Stimulated activated effector memory CD8-positive, alpha-beta T cell treated with anti-CD3 and anti-CD28 coated beads, Interleukin-12 subunit alpha, Interleukin-12 subunit beta, amount 100 ng/mL, for 72 hours (primary cell): ENCODE results near the gene MPO.
A peak's percentile ranks its signal among the peaks of the same experiment; 100 is the strongest.

Experiments
- ATAC-seq: fragments of 150-1000 bp; cut with Tn5 transposase; 2 replicates; pipeline ENCODE4 v1.10.0; 2021
- DNase-seq, 2 donors: peaks; one replicate each; pipeline ENCODE4 v3.0.0; 2021 to 2022; ENCODE audit warnings: low spot score in 2 of 2
- H3K27ac Mint-ChIP-seq: one replicate; pipeline ENCODE4 v1.8.0; 2022; ENCODE audit warnings: mild to moderate bottlenecking, mixed read lengths
- H3K36me3 Mint-ChIP-seq: one replicate; pipeline ENCODE4 v1.8.0; 2022; ENCODE audit warnings: mild to moderate bottlenecking, mixed read lengths
- H3K4me1 Mint-ChIP-seq: one replicate; pipeline ENCODE4 v1.8.0; 2022; ENCODE audit warnings: mixed read lengths
- H3K4me3 Mint-ChIP-seq: one replicate; pipeline ENCODE4 v1.8.0; 2022; ENCODE audit warnings: mild to moderate bottlenecking, mixed read lengths
- H3K9me3 Mint-ChIP-seq: one replicate; pipeline ENCODE4 v1.8.0; 2022; ENCODE audit warnings: mixed read lengths

MPO gene

DNA sequence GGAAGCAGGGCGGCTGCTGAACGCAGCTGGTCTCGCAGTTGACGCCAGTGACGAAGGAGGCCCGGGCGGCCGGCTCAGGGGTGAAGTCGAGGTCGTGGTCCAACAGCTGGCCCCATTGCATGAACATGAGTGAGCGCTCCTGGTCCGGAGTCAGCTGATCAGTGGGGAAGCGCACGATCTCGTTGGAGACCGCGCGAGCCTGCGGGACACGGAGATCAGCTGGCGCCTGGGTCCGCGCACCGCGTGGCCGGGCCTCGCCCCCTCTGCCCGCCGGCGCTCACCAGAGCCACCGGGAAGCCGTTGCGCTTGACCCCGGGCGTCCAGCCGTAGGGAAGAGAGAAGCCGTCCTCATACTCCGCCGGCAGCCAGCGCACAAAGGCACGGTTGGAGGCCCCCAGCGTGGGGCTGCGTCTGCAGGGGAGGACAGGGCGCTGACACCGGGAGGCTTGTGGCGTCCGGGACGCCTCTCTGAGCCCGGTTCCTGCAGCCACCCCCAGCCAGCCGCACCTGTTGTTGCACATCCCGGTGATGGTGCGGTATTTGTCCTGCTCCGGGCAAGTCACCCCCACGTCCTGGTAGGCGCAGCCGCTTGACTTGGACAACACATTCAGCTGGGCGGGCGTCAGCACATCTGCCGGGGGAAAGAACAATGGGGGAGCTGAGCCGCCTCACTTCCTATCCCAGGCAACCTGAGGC lies 1.6 kb downstream of the MPO start:
- H3K9me3 Mint-ChIP-seq = no peaks in the 10 kb centered on the region
- H3K27ac Mint-ChIP-seq = no peak overlapping the region
- DNase-seq (no peak), ATAC-seq (peak; percentile 12)
- H3K36me3 Mint-ChIP-seq = no peaks in the 10 kb centered on the region
- no peak overlapping the region for H3K4me3 Mint-ChIP-seq
- peaks cover 5% of the 10 kb centered on the region for H3K4me1 Mint-ChIP-seq

DNA sequence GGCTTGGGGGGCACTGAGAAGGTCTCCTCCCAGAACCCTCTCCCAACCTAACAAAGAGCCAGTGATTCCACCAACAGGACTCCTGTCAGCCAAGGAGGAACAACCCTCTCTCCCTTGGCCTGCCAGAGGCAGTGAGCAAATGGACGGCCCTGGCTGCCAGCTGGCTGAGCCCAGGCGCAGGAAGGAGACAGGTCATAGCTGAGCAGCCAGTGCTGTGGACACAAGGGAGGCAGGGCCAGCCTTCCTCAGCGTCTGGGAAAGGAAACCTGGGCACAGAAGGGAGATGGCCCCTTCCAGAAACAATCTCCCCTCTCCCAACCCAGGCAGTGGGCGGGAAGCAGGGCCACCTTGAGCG lies 2.1 kb downstream of the MPO start:
- H3K27ac Mint-ChIP-seq = no peak overlapping the region
- H3K36me3 Mint-ChIP-seq = no peaks in the 10 kb centered on the region
- H3K4me3 Mint-ChIP-seq = no peak overlapping the region
- no peaks in the 10 kb centered on the region for H3K9me3 Mint-ChIP-seq
- DNase-seq (no peak), ATAC-seq (no peak)
- H3K4me1 Mint-ChIP-seq = peaks cover 5% of the 10 kb centered on the region

DNA sequence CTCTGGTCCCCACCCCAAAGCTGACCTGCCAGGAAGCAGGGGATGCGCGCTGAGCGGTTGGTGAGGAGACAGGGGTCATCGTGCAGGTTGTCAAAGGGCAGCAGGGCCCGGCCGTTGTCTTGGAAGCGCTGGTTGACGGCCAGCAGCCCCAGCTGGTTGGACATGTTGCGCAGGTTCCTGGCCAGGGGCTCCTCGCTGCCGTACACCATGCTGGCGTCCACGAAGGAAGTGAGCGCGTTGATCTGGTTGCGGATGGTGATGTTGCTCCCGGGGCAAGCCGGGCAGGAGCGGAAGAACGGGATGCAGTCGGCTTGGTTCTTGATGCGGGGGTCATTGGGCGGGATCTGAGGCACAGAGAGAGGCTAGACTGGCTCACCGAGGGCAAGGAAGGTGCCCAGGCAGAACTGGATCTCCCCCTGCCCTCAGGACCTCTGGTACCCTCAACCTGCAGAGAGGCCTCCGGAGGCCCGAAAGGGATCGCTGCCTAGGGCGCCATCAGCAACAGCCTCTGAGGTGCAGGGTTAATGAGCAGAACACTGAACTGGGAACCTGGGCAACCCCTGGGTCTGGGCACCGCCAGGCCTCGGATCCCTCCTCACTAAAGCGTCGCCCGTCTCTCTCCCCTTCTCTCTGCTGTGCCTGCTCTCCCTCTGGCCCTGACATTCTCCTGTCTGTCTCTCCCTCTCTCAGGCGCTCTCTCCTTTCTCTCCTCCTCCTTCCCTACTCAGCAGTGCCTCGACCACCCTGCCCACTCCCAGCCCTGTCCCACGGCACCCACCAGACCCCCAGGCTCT lies 2.7 kb downstream of the MPO start:
- Mint-ChIP-seq H3K9me3 (no peaks in the 10 kb centered on the region), H3K4me1 (peaks cover 11% of the 10 kb centered on the region), H3K27ac (no peak overlapping the region), H3K36me3 (no peaks in the 10 kb centered on the region), H3K4me3 (no peak overlapping the region)
- no peak for DNase-seq
- ATAC-seq = no peak

DNA sequence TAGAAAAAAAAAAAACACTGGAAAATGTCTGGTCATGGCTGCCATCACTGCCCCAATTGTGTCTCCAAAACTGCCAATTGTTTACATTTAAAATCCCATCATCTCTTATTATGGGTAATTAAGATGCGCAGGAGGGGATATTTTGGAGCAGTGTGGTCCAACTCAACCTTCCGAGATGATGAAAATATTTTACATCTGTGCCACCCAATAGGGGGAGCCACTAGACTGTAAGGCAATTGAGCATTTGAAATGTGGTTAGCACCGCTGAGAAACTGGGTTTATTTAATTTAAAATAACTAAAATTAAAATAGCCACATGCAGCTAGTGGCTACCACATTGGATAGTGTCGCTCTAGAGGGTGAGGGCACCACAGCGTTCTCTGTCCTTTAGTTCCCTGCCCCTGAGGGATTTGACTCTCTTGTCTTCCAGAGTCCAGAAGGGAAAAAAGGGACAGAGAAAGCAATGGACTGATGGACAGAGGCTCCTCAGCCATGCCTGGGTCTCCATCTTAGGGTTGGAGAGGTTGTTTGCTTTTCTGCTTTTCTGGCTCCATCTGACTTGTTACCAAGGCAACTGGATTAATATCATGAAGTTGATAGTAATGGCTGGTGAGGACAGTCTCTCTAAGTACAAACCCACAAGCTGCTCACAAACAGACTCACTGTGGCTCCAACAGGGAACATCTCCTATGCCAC lies 3.5 kb downstream of the MPO start:
- ATAC-seq (no peak), DNase-seq (no peak)
- no peak overlapping the region for H3K4me3 Mint-ChIP-seq
- H3K36me3 Mint-ChIP-seq = no peaks in the 10 kb centered on the region
- H3K4me1 Mint-ChIP-seq = peaks cover 15% of the 10 kb centered on the region
- H3K27ac Mint-ChIP-seq = no peak overlapping the region
- H3K9me3 Mint-ChIP-seq = no peaks in the 10 kb centered on the region

DNA sequence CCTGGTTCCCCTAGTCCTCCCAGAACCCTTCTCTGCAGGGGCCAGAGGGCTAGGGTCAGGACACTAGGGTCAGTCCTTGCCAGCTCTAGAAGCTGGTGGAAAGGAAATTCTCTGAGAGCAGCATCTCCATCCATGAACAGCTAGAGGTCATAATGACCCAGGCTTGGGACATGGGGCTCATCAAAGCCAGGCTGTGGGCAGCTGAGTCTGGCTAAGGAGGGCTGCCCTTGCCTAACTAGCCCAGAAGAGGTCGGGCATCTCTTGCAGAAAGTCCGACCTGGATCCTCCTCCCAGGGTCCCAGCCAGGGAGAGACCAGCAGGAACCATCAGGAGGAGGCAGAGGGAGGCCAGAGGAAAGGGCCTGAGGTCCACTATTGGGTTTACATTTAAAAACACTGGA lies 4.3 kb downstream of the MPO start:
- no peak for ATAC-seq
- H3K36me3 Mint-ChIP-seq = no peaks in the 10 kb centered on the region
- peaks cover 15% of the 10 kb centered on the region for H3K4me1 Mint-ChIP-seq
- no peak for DNase-seq
- H3K4me3 Mint-ChIP-seq = no peak overlapping the region
- H3K27ac Mint-ChIP-seq = no peak overlapping the region
- H3K9me3 Mint-ChIP-seq = no peaks in the 10 kb centered on the region

DNA sequence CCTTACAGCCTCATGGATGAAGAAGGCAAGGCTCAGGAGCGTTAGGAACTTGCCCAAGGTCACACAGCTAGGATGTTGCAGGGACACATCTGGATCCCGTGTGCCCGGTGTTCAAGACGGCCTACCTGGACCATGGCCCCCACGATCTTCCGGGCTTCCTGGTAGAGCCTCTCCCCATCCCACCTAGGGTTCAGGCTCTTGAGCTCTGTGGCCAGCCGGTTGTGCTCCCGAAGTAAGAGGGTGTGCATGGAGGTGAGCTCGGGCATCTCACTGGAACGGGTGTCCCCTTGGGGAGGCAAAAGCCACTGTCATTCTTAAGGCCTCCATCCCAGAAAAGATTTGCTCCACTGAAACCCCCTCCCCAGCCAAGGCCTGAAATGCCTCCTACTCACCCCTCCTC lies 5.3 kb downstream of the MPO start:
- no peaks in the 10 kb centered on the region for H3K9me3 Mint-ChIP-seq
- no peak overlapping the region for H3K4me3 Mint-ChIP-seq
- no peak overlapping the region for H3K27ac Mint-ChIP-seq
- DNase-seq = no peak
- no peak for ATAC-seq
- H3K36me3 Mint-ChIP-seq = no peaks in the 10 kb centered on the region
- H3K4me1 Mint-ChIP-seq = peaks cover 17% of the 10 kb centered on the region

DNA sequence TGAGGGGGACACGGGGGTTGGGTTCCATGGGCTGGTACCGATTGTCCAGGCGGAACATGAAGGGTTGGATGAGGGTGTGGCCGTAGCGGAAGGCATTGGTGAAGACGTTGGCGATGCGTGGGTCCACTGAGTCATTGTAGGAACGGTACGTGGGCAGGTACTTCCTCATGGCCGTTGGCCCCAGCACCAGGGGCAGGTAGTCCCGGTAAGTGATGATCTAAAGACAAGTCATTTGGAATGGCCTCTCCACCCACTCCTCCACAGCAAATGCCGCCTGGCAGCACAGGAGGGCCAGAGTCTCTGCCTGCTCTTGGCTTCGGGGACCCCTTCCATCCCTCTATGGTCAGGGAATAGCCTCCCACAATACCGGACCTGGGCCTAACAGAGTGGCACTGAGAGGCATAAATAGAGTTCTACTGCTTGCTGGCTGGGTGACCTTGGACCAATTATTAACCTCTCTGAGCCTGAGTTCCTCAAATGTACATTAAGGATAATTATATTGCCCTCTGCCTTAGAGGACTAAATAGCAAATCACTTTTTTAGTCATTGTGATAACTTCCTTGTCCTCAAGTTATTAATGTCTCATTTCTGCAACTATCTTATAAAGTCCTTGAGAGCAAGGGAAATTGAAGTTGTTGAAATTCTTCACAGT lies 7.2 kb downstream of the MPO start:
- Mint-ChIP-seq H3K4me1 (peaks cover 14% of the 10 kb centered on the region), H3K27ac (no peak overlapping the region), H3K9me3 (no peaks in the 10 kb centered on the region), H3K36me3 (no peaks in the 10 kb centered on the region), H3K4me3 (no peak overlapping the region)
- no peak for DNase-seq
- peak; percentile 60 for ATAC-seq

DNA sequence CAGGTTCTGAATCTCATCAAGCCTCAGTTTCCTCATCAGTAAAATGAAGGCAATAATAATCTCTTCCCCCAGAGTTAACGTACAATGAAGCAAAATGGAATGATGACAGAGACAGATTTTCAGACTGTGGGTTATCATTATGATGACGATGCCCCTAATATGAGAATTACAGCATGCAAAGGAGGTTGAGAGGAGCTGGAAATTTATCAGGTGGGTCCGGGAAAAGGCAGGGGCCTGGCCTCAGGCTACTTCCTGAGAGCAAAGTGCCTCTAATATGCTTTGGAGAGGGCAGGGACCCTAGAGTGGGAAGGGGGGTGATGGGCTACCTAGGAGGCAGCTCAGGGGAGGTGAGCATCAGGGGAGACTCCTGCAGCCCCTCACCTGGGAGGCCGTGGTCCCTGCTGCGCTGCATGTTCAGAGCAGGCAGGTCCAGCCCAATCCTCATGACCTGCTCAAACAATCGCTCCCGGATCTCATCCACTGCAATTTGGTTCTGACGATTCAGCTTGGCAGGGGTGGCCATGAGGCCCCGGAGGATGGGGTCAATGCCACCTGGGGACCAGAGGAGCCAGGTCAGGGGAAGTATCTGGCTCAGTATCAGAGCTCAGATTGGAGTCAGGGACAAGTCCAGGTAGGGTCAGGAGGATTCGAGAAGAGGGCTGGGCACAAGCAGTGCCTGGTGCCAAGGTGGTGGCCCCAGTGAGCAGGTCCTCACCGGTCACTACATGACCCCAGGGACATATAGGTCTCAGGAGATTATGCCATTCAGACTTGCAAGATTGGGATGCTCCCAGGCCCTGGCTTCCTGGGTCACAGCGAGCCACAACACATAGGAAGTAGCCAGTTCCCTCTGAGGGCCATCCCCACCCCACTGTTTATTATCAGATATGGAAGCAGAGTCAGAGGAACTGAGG lies 8.1 kb downstream of the MPO start:
- ATAC-seq (no peak), DNase-seq (no peak)
- Mint-ChIP-seq H3K9me3 (no peaks in the 10 kb centered on the region), H3K27ac (no peak overlapping the region), H3K4me1 (peaks cover 14% of the 10 kb centered on the region), H3K4me3 (no peak overlapping the region), H3K36me3 (no peaks in the 10 kb centered on the region)

DNA sequence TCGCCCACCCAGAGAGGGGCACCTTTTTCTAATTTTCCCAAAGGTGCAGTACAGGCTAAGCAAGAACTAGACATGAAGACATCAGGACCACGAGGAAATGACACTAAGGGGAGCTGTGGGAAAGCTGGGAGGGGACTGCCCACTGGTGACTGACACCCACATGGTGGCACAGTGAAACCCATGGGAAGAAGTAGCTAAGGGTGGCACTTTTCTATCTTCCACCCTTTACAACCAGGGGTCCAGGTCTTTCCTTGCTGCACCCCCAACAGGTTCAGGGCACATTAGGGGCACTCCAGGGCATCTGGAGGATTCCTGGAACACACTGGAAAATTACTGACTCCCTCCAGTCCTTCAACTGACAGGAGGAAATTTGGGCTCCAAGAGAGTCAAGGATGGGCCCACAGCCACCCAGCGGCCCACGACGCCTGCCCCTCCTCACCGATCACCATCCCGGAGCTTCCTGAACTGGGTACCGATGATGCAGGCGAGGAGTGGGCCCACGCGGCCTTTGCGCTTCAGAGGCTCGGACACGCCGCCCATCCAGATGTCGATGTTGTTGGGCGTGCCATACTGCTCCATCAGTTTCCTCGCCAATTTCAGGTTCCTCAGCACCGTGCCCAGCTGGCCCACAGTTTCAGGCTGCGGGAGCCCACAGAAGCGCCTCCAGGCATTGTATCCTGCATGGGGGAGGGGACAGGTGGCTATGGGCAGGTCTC lies 9.4 kb downstream of the MPO start:
- DNase-seq = no peak
- ATAC-seq = no peak
- Mint-ChIP-seq H3K4me1 (peaks cover 14% of the 10 kb centered on the region), H3K9me3 (no peaks in the 10 kb centered on the region), H3K36me3 (no peaks in the 10 kb centered on the region), H3K4me3 (no peak overlapping the region), H3K27ac (no peak overlapping the region)

DNA sequence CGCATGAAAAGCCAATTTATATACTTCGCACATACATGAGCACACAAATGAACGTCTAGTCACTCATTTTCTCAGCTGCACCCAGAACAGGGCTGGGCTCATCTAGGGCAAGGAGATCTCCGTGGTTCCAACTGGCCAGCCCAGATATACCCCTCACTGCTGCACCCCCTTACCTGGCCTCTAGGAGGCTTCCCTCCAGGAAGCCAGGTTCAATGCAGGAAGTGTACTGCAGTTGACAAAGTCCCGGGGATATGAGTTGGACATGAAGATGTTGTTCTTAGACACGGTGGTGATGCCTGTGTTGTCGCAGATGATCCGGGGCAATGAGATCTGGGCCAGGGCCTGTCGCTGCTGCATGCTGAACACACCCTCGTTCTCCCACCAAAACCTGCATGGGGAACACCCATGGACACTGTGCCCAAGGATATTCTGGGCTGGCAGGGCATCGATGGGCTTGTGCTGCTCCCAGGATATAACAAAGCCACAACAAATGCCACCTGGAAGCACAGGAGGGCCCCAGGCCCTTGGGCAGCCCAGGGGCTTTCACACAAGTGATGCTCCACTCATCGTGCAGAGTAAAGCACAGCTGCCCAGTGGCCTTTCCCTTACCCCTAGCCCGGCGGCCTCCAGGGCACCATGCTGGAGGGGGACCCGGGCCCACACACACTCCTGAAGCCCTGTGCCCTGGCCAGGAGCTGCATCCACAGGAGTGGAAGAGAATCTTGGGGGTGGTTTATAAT lies 10.1 kb downstream of the MPO start:
- Mint-ChIP-seq H3K4me1 (peaks cover 14% of the 10 kb centered on the region), H3K9me3 (no peaks in the 10 kb centered on the region), H3K36me3 (no peaks in the 10 kb centered on the region), H3K4me3 (no peak overlapping the region), H3K27ac (no peak overlapping the region)
- no peak for DNase-seq
- ATAC-seq = no peak

DNA sequence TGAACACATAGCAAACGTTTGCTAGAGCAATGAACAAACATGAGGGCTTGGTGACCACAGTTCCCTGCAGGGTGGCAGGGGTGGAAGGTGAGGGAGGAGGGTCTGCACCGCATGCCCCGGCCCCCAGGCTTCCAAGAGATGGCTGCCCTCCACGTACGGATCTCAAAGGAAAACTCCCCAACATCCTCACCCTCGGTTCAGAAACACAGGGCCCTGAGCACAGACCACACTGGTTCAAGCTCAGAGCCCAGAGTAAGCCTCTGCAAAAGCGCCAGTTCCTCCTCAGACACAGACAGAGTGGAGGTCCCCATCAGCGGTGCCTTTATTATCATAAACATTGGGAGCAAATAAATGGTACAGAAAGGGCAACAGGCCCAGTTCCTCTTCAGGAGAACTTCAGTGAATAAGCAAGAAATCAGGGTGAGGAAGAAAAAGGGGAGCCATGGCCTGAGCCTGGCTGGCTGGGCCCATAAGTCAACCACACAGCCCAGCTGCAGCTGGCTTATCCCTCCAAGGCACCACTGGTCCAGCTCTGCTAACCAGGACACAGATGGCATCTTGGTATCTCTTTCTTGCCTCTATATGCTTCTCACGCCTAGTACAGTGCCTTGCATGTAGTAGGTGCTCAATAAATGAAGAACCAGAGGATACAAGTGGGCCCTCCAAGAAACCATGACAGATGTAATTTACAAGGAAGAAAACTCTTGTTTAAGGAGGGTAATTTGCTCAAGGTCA lies 11.0 kb downstream of the MPO start:
- DNase-seq = no peak
- ATAC-seq = no peak
- Mint-ChIP-seq H3K36me3 (no peaks in the 10 kb centered on the region), H3K27ac (peak overlapping the region; percentile 58), H3K9me3 (no peaks in the 10 kb centered on the region), H3K4me3 (no peak overlapping the region), H3K4me1 (peaks cover 14% of the 10 kb centered on the region)

DNA sequence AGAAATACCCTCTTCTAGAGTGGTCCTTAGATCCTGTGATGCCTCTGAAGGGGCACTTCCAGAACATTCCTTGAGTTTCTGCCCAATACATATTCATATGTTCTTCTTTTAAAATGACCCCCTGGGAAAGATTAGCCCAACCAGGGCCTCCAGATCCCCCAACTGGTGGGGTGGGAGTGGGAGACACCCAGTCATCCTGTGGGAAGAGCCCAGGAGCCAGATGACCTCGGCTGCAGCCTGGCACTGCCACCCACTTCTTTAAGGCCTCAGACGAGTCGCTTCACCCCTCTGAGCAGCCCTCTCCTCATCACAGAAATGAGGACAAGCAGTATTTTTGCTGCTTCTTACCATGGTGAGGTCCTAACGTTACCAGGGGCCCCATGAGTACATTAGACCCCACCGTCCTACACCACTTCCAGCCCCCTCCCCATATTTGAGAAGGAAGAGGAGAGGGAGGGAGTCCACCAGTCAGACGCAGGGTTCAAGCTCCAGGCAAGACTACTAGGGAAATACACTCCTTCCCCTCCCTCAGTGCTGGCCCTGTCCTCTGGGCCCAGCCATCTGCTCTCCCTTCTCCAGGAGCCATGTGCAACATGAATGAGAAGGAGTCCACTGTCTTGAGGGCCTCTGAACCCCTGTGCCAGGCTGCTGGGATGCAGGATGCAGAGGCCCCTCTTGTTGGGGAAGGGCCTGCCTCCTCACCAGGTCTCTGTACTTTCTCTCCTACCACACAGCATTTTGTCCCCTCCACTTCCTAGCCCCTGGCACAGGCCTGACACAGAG lies 11.8 kb downstream of the MPO start:
- no peaks in the 10 kb centered on the region for H3K9me3 Mint-ChIP-seq
- H3K36me3 Mint-ChIP-seq = no peaks in the 10 kb centered on the region
- DNase-seq (no peak), ATAC-seq (no peak)
- no peak overlapping the region for H3K4me3 Mint-ChIP-seq
- H3K4me1 Mint-ChIP-seq = peaks cover 14% of the 10 kb centered on the region
- peak overlapping the region; percentile 58 for H3K27ac Mint-ChIP-seq

DNA sequence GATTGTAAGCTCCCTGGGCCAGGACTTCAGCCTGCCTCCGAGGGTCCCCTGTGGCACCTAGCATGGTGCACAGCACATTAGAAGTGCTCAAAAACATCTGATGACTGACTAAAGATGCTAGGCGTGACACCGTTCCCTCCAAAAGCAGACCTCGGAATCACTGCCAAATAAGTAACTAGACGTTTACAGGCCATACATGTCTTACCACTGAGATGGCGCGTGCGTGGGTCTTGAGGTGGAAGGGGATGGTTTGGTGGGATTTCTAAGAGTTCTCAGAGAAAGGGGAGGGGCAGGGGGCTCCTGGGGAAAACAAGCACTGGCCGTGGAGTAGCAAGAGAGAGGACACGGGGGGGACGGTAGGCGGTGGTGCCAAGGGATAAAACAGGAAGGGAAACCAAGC lies 12.4 kb downstream of the MPO start:
- ATAC-seq = no peak
- no peak for DNase-seq
- Mint-ChIP-seq H3K4me1 (peaks cover 11% of the 10 kb centered on the region), H3K36me3 (no peaks in the 10 kb centered on the region), H3K9me3 (no peaks in the 10 kb centered on the region), H3K27ac (no peak overlapping the region), H3K4me3 (no peak overlapping the region)
